Suprapubic skin (tissue), 4 donors: ENCODE data around the gene CDK5RAP2.

Experiments used
- POLR2A ChIP-seq, 2 donors: fragments of 450-650 bp; IDR thresholded peaks; one replicate each; pipeline ENCODE4 v1.6.1; 2017; ENCODE audit warnings: antibody characterized with exemption in 2 of 2, mild to moderate bottlenecking in 2 of 2, moderate library complexity in 2 of 2
- POLR2AphosphoS5 ChIP-seq, 3 donors: sonication (generic); formaldehyde crosslinking; IDR thresholded peaks; one replicate each; pipeline ENCODE4 v1.6.1; 2017; ENCODE audit warnings: antibody characterized with exemption in 3 of 3
- TF ChIP-seq, protein P1 (sequence below), 2 donors: fragments of 200-600 bp in 1 of 2; fragments of 450-650 bp in 1 of 2; sonication (generic) in 1 of 2; IDR thresholded peaks; one replicate each; pipeline ENCODE4 v1.5.1; 2016 to 2019; ENCODE audit warnings: antibody characterized with exemption in 2 of 2, mild to moderate bottlenecking in 1 of 2, moderate library complexity in 1 of 2

DNA sequence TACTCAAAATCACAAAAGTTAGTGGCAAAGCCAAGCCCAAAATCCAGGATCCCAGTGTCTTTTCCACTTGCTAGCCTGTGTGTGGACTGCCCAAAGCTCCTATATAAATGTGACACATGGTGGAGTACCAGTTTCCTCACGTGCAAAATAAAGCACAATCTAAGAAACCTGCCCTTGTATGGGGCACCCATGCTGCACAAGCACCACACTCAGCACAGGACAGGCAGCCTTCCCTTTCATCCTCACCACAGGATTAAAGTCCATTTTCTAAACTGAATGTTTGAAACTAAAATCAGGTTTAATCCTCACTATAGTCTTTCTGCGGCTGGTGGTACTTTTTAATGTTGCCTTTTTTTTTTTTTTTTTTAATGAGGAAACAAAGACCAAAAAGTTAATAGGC, 5.5 kb downstream of the CDK5RAP2 start:
- TF ChIP-seq, protein P1, sequence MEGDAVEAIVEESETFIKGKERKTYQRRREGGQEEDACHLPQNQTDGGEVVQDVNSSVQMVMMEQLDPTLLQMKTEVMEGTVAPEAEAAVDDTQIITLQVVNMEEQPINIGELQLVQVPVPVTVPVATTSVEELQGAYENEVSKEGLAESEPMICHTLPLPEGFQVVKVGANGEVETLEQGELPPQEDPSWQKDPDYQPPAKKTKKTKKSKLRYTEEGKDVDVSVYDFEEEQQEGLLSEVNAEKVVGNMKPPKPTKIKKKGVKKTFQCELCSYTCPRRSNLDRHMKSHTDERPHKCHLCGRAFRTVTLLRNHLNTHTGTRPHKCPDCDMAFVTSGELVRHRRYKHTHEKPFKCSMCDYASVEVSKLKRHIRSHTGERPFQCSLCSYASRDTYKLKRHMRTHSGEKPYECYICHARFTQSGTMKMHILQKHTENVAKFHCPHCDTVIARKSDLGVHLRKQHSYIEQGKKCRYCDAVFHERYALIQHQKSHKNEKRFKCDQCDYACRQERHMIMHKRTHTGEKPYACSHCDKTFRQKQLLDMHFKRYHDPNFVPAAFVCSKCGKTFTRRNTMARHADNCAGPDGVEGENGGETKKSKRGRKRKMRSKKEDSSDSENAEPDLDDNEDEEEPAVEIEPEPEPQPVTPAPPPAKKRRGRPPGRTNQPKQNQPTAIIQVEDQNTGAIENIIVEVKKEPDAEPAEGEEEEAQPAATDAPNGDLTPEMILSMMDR (IDR thresholded peaks at IDR 0.05) = no peak
- no peak for TF ChIP-seq POLR2AphosphoS5 (IDR thresholded peaks at IDR 0.05)
- TF ChIP-seq POLR2A (IDR thresholded peaks at IDR 0.05) = no peak
